Measurements from ENCODE around the gene TMEM234.

DNA sequence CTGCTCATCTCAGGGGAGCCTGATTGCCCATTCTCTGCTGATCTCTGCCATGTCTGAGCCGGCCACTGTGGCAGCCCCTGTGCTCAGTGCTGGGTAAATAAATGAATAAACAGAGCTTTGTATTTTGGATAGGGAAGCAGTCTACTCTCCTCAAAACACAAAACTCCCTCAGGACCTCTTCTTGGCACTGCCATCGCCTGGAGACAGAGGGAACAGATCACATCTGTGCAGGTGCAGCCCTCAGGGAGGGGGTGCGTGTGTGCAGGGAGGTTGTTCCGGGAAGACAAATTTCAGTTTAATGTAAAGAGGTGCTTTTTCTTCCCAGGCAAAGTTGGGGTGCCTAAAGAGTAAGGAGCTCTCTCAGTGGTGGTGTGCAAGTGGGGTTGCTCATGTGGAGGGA, 17.2 kb upstream of the TMEM234 start:
- TF ChIP-seq CTCF (IDR thresholded peaks at IDR 0.05) = no peak
- TF ChIP-seq ZFX (IDR thresholded peaks at IDR 0.05; ENCODE audit: borderline replicate concordance) = no peak
